ENCODE measurements around the gene AJM1. TPM values are rescaled to one million over a fixed set of nuclear protein-coding genes. Genes with fewer than 3 reads are reported as not detected.
"Not testable (repeated sequence)": the region's sequence is repeated elsewhere in the genome, so short reads cannot be mapped to it uniquely, and the experiment has no call there.

AJM1 gene
- total RNA-seq, 2 experiments from 2014 or later = 3.8 to 4.2 TPM

DNA sequence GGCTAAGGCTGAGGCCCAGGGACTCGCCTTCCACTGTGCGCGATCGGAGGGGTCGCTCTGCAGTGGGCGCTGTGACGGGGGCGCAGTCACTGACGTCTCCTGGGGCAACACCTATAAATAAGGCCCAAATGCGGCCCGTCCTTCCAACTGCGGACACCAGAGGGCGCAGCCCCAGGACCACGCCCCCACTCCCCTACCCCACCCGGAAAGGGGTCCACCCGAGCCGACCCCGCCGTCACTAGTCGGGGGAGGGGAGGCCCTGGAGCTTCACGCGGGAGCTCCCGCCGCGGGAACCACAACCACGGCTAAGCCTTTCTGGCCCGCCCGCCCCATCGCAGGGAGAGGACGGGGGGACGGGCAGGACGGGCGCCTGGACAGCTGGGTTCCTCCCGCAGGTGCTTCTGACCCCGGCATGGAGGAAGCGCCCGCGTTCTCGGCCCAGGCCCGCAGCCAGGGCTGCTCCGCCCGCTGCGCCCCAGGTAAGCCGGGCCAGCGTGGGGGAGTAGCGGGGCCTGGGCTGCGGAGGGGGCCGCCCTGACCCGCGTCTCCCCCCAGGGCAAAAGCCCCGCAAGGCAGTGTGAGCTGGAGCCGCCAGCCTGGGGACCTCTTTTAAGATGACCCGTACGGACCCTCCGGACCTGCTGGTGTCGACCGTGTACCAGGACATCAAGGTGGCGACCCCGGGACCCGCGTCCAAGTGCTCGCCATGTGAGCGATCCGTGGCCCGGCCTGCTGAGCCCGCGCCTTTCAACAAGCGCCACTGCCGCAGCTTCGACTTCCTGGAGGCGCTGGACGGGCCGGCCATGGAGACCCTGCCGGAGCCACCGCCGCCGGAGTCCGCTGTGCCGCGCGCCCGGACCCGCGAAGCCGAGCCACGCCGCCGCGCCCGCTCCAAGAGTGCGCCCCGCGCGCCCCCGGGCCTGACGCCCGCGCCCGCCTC is 1.8 kb downstream of the AJM1 start:
- POLR2A ChIA-PET = interaction anchor here (1.2 to 1.5 kb wide), 2 partner anchors 42 to 101 kb away, joined by 3 to 4 read pairs; partner anchors contain the start of genes C8G, FBXW5 and TRAF2
- Mint-ChIP-seq H3K4me3 (peak overlapping the region; percentile 43), H3K4me1 (ENCODE audit: low read depth) (peaks cover 27% of the 10 kb centered on the region), H3K27me3 (peaks cover 17% of the 10 kb centered on the region)
- CTCF ChIA-PET = interaction anchor here (1.0 to 4.3 kb wide), 12 partner anchors 18 to 190 kb away, joined by 3 to 56 read pairs (median 8); partner anchors contain the start of genes ABCA2, C8G, FBXW5 and FUT7
- not testable (repeated sequence) for H3K9me3 Mint-ChIP-seq, H3K27ac Mint-ChIP-seq, H3K36me3 Mint-ChIP-seq
- intact Hi-C loops (cut with micrococcal nuclease) = loop anchor here (2.0 to 5.0 kb wide), 3 partner anchors 37 to 101 kb away; partner anchors contain the start of genes C8G, FBXW5, RABL6 and TMEM141
- DNase-seq = peak; percentile 73

- POLR2A ChIA-PET = no interaction called here
- Mint-ChIP-seq H3K9me3 (no peaks in the 10 kb centered on the region), H3K27me3 (peaks cover 17% of the 10 kb centered on the region), H3K4me1 (ENCODE audit: low read depth) (peaks cover 29% of the 10 kb centered on the region), H3K4me3 (no peak overlapping the region), H3K27ac (no peak overlapping the region), H3K36me3 (peaks cover 11% of the 10 kb centered on the region)
- CTCF ChIA-PET = interaction anchor here (0.6 to 4.3 kb wide), 8 partner anchors 36 to 190 kb away, joined by 3 to 56 read pairs (median 12); partner anchors contain the start of genes ABCA2, FUT7, RABL6 and TRAF2
- DNase-seq = no peak
- intact Hi-C loops (cut with micrococcal nuclease) = loop anchor here (5.0 kb wide), 2 partner anchors 38 to 242 kb away; partner anchors contain the start of genes MAN1B1 and RABL6
Measured at GRCh38 chr9:136844761-136845464, 2.6 kb downstream of the AJM1 start.

DNA sequence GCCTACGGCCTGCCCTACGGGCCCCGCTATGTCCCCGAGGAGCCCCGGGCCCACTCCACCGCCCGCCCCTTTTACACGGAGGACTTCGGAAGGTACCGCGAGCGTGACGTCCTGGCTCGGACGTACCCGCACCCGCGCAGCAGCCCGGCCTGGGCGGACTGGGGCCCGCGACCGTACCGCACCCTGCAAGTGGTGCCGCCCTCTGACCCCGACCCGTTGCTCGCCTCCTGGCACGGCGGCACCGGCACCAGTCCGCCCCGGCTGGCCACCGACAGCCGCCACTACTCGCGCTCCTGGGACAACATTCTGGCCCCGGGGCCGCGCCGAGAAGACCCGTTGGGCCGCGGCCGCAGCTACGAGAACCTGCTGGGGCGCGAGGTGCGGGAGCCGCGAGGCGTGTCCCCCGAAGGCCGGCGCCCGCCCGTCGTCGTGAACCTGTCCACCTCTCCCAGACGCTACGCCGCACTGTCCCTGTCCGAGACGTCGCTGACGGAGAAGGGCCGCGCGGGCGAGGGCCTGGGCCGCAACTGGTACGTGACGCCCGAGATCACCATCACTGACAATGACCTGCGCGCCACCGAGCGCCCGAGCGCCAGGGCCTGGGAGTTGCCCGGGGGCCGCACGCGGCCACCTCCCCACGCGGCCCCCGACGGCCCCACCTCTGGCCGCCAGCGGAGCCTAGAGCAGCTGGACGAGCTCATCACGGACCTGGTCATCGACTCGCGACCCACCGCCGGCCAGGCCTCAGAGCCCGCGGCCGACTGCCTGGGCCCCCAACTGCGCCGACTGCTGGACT is 3.4 kb downstream of the AJM1 start:
- H3K27me3 Mint-ChIP-seq = peaks cover 17% of the 10 kb centered on the region
- POLR2A ChIA-PET = no interaction called here

DNA sequence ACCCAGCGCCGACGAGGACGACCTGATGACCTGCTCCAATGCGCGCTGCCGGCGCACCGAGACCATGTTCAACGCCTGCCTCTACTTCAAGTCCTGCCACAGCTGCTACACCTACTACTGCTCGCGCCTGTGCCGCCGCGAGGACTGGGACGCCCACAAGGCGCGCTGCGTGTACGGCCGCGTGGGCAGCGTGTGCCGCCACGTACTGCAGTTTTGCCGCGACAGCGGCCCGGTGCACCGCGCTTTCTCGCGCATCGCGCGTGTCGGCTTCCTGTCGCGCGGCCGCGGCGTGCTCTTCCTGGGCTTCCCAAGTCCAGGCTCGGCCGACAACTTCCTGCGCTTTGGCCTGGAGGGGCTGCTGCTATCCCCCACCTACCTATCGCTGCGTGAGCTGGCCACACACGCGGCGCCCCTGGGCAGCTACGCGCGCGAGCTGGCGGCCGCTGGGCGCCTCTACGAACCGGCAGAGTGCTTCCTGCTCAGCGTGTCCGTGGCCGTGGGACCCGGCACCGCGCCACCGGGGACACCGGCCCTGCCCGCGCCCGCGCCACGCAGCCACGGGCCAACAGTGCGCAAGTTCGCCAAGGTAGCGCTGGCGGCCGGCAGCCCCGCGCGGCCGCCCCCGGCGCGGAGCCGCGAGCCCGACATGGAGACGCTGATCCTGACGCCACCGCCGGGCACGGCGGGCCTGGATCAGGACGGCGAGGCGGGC is 4.3 kb downstream of the AJM1 start:
- ChIA-PET CTCF (interaction anchor here (1.0 to 1.6 kb wide), 3 partner anchors 56 to 189 kb away, joined by 3 to 4 read pairs (median 3); no protein-coding TSS in a partner anchor), POLR2A (interaction anchor here (1.4 to 2.4 kb wide), 3 partner anchors 38 to 55 kb away, joined by 3 to 6 read pairs (median 6); no protein-coding TSS in a partner anchor)
- no peak for DNase-seq
- Mint-ChIP-seq H3K27me3 (peaks cover 17% of the 10 kb centered on the region), H3K27ac (peak overlapping the region; percentile 23), H3K4me1 (ENCODE audit: low read depth) (peaks cover 30% of the 10 kb centered on the region), H3K36me3 (peaks cover 11% of the 10 kb centered on the region), H3K4me3 (no peak overlapping the region), H3K9me3 (no peaks in the 10 kb centered on the region)
- intact Hi-C loops (cut with micrococcal nuclease) = loop anchor here (5.0 kb wide), 1 partner anchor 241 kb away; the partner anchor contains the start of gene MAN1B1

More for the DNA sequence above, 3.4 kb downstream of the AJM1 start:
- intact Hi-C loops (cut with micrococcal nuclease) = loop anchor here (5.0 kb wide), 1 partner anchor 242 kb away; the partner anchor contains the start of gene MAN1B1
- CTCF ChIA-PET = interaction anchor here (0.6 to 3.9 kb wide), 2 partner anchors 103 to 189 kb away, joined by 3 to 22 read pairs; no protein-coding TSS in a partner anchor
- Mint-ChIP-seq H3K27ac (no peak overlapping the region), H3K4me3 (no peak overlapping the region), H3K36me3 (peaks cover 11% of the 10 kb centered on the region), H3K4me1 (ENCODE audit: low read depth) (peaks cover 31% of the 10 kb centered on the region), H3K9me3 (no peaks in the 10 kb centered on the region)
- DNase-seq = no peak

DNA sequence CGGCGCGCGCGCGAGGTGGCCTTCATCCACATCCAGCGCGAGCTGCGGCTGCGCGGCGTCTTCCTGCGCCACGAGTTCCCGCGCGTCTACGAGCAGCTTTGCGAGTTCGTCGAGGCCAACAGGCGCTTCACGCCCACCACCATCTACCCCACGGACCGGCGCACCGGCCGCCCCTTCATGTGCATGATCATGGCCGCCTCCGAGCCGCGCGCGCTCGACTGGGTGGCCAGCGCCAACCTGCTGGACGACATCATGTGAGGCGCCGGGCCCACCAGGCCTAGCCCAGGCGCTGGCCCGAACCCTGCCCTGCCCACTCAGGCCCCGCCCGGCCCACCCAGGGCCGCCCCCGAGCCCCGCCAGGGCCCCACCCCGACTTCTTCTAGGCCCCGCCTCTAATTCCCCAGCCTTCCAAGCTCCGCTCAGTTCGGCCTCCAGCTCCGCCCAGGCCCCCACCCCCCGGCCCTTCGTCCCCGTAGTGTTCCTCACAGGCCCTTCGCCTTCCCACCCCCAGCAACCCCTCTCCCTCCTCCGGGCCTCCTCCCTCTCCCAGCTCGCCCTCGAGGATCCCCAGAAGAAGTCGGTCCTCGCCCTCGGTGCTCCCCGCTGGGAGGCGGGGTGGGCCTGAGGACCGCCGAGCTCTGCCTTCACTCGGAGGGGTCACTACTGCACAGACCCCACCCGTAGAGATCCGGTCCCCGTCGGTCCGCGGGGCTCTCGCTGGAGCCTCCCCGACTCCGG is 5.0 kb downstream of the AJM1 start:
- POLR2A ChIA-PET = interaction anchor here (1.4 to 2.4 kb wide), 3 partner anchors 37 to 55 kb away, joined by 3 to 6 read pairs (median 6); no protein-coding TSS in a partner anchor
- Mint-ChIP-seq H3K4me1 (ENCODE audit: low read depth) (peaks cover 26% of the 10 kb centered on the region), H3K4me3 (peak overlapping the region; percentile 85), H3K9me3 (no peaks in the 10 kb centered on the region), H3K36me3 (peaks cover 11% of the 10 kb centered on the region), H3K27ac (peak overlapping the region; percentile 8), H3K27me3 (peaks cover 17% of the 10 kb centered on the region)
- DNase-seq = peak; percentile 40
- CTCF ChIA-PET = interaction anchor here (1.0 to 1.6 kb wide), 4 partner anchors 55 to 188 kb away, joined by 3 to 4 read pairs (median 4); no protein-coding TSS in a partner anchor
- intact Hi-C loops (cut with micrococcal nuclease) = loop anchor here (5.0 kb wide), 1 partner anchor 240 kb away; the partner anchor contains the start of gene MAN1B1

GRCh38 chr9:136847826-136848392 is 5.6 kb downstream of the AJM1 start:
- H3K27ac Mint-ChIP-seq = peak overlapping the region; percentile 8
- DNase-seq = peak; percentile 89
- peak overlapping the region; percentile 85 for H3K4me3 Mint-ChIP-seq
- no peaks in the 10 kb centered on the region for H3K9me3 Mint-ChIP-seq
- ChIA-PET CTCF (interaction anchor here (1.0 to 1.6 kb wide), 5 partner anchors 8 to 188 kb away, joined by 3 to 4 read pairs (median 3); no protein-coding TSS in a partner anchor), POLR2A (interaction anchor here (1.0 to 2.4 kb wide), 3 partner anchors 34 to 54 kb away, joined by 3 to 6 read pairs (median 6); no protein-coding TSS in a partner anchor)
- intact Hi-C loops (cut with micrococcal nuclease) = loop anchor here (2.0 to 5.0 kb wide), 3 partner anchors 55 to 365 kb away; partner anchors contain the start of genes MAN1B1 and SEC16A
- peaks cover 24% of the 10 kb centered on the region for H3K4me1 Mint-ChIP-seq (ENCODE audit: low read depth)
- H3K36me3 Mint-ChIP-seq = peaks cover 11% of the 10 kb centered on the region
- peaks cover 17% of the 10 kb centered on the region for H3K27me3 Mint-ChIP-seq

DNA sequence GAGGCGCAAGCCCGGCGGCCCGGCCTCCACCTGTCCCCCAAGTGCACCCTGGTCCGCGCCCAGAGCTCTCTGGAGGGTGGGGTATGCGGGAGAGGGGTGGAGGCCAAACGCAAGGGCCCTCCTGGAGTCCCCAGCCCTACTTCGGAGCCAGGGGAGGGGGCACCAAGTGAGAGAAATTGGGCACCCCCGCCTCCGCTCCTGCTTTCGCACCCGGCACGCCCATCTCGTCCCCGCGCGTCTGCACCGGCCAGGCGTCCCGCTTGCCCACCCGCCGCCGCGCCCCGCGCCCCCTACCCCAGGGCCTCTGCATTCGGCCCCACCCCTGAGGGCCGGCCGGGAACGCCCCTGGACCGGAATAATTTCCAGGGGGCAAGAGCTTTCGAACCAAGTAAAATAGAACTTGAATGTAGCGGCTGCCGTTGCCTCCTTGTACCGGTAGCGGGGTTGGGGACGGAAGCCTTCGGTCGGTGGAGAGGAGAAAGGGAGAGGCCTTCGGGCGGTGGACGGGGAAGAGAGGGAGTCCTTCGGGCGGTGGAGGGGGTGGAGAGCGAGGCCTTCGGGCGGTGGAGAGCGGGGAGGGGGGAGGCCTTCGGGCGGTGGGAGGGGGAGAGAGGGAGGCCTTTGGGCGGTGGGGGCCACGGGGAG is 6.2 kb downstream of the AJM1 start:
- Mint-ChIP-seq H3K4me3 (peak overlapping the region; percentile 85), H3K36me3 (peaks cover 11% of the 10 kb centered on the region), H3K27me3 (peaks cover 17% of the 10 kb centered on the region), H3K4me1 (ENCODE audit: low read depth) (peaks cover 21% of the 10 kb centered on the region), H3K9me3 (no peaks in the 10 kb centered on the region), H3K27ac (peak overlapping the region; percentile 77)
- CTCF ChIA-PET = interaction anchor here (1.1 to 1.3 kb wide), 3 partner anchors 8 to 82 kb away, joined by 3 to 4 read pairs (median 3); no protein-coding TSS in a partner anchor
- DNase-seq = peak; percentile 65
- POLR2A ChIA-PET = interaction anchor here (1.0 to 2.4 kb wide), 3 partner anchors 34 to 53 kb away, joined by 3 to 6 read pairs (median 6); no protein-coding TSS in a partner anchor
- intact Hi-C loops (cut with micrococcal nuclease) = loop anchor here (1.0 to 5.0 kb wide), 4 partner anchors 38 to 366 kb away; partner anchors contain the start of genes MAN1B1, SEC16A and TRAF2

DNA sequence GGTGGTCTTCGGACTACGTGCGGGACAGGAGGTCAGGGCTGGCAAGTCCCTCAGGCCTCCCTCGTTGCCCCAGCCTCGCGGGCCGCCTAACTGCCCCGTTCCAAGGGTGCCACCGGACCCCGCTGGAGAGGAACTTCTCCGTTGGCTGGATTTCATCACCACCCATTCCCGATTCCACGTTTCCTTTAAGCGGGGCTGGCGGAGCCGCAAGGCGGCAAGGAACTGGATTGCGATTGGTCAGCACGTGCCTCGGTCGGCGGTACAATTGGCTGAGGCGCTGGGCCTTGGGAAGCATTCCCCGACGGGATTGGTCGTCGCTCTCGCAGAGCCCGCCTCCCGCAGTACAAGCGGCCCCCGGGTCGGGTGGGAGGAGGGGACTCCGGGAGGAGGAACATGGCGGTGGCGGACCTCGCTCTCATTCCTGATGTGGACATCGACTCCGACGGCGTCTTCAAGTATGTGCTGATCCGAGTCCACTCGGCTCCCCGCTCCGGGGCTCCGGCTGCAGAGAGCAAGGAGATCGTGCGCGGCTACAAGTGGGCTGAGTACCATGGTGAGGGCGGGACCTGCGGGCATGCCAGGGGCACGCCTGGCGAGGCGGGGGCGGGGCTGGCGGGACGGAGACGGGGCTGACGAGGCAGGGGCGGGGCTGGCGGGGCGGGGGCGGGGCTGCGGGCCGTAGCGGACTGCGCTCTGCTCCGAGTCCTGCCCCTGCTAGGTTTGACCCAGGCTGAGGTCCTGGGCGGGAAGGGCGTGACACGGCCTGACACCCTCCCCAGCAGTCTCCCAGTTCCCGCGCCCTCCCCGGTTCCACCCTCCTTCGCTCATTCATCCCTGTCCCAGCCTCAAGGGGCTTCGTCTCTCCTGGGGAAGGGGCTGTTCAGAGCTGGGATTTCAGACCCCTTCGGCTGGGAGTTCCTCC is 7.0 kb downstream of the AJM1 start, which contains the start of gene PHPT1:
Gene PHPT1, plus strand, starts transcription at position 372 of the 922 bp plus-strand sequence. Its CDS starts 22 bp downstream, at position 394.
- intact Hi-C loops (cut with micrococcal nuclease) = loop anchor here (1.0 to 5.0 kb wide), 4 partner anchors 37 to 366 kb away; partner anchors contain the start of genes MAN1B1, SEC16A and TRAF2
- Mint-ChIP-seq H3K27ac (peak within 1 kb of the TSS; percentile 90), H3K4me1 (ENCODE audit: low read depth) (peaks cover 19% of the 10 kb centered on the region), H3K9me3 (no peaks in the 10 kb centered on the region), H3K27me3 (peaks cover 17% of the 10 kb centered on the region), H3K36me3 (peaks cover 11% of the 10 kb centered on the region), H3K4me3 (peak within 1 kb of the TSS; percentile 85)
- POLR2A ChIA-PET = interaction anchor here (1.0 kb wide), 1 partner anchor 33 kb away, joined by 3 read pairs; no protein-coding TSS in a partner anchor
- CTCF ChIA-PET = interaction anchor here (1.2 to 1.3 kb wide), 2 partner anchors 9 to 81 kb away, joined by 3 read pairs; no protein-coding TSS in a partner anchor
- peak; percentile 98 for DNase-seq

All from activated CD4-positive, alpha-beta memory T cell treated with anti-CD3 and anti-CD28 coated beads for 36 hours (primary cell).